ENCODE results near the gene DNASE2B. TPM values are rescaled to one million over a fixed set of nuclear protein-coding genes. Genes with fewer than 3 reads are reported as not detected.

Gene DNASE2B
- total RNA-seq, 4 donors from 2014 or later: 0.64 to 1.9 TPM; not detected in 2

- TF ChIP-seq EP300 (IDR thresholded peaks at IDR 0.05; ENCODE audit: low read depth) (no peak), POLR2AphosphoS5 (IDR thresholded peaks at IDR 0.05) (no peak), POLR2A (IDR thresholded peaks at IDR 0.05) (no peak)
- TF ChIP-seq, protein P1, sequence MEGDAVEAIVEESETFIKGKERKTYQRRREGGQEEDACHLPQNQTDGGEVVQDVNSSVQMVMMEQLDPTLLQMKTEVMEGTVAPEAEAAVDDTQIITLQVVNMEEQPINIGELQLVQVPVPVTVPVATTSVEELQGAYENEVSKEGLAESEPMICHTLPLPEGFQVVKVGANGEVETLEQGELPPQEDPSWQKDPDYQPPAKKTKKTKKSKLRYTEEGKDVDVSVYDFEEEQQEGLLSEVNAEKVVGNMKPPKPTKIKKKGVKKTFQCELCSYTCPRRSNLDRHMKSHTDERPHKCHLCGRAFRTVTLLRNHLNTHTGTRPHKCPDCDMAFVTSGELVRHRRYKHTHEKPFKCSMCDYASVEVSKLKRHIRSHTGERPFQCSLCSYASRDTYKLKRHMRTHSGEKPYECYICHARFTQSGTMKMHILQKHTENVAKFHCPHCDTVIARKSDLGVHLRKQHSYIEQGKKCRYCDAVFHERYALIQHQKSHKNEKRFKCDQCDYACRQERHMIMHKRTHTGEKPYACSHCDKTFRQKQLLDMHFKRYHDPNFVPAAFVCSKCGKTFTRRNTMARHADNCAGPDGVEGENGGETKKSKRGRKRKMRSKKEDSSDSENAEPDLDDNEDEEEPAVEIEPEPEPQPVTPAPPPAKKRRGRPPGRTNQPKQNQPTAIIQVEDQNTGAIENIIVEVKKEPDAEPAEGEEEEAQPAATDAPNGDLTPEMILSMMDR (IDR thresholded peaks at IDR 0.05): no peak
- no peaks in the 10 kb centered on the region for H3K36me3 ChIP-seq
- H3K4me3 ChIP-seq: no peak overlapping the region
- no peaks in the 10 kb centered on the region for H3K27me3 ChIP-seq
- 80 to 85% methylated on average over 4 of the region's 4 CpGs for WGBS, 2 donors (ENCODE audit: low coverage in 1 of 2)
- DNase-seq: no peak
- H3K9me3 ChIP-seq: no peaks in the 10 kb centered on the region
- H3K4me1 ChIP-seq: no peaks in the 10 kb centered on the region
- in situ Hi-C loops (cut with MboI; ENCODE audit: low pct_ligation_motif_present in 1 of 4, low pct_unique_long_range_greater_than_20kb in 1 of 4, low sequenced_read_pairs in 3 of 4): no loop called here
- intact Hi-C loops (cut with DNase I; ENCODE audit: low total_unique reads): no loop called here
- no peak overlapping the region for H3K27ac ChIP-seq
These were observed 19.0 kb upstream of the DNASE2B start for GRCh38 chr1:84379138-84379916.

DNA sequence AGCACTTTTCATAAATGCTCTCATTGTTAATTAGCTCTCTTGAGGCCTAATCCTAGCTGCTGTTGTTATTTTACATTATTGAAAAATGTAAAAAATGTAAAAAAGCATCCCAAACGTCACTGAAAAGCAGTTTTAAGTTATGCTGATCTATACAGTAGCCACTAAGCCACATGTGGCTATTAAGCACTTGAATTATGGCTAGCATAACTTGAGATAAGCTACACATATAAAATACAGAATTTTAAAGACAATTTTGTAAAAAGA, 18.4 kb upstream of the DNASE2B start:
- Histone ChIP-seq H3K36me3 (no peaks in the 10 kb centered on the region), H3K27me3 (no peaks in the 10 kb centered on the region), H3K9me3 (no peaks in the 10 kb centered on the region), H3K4me1 (no peaks in the 10 kb centered on the region), H3K27ac (no peak overlapping the region), H3K4me3 (no peak overlapping the region)
- TF ChIP-seq POLR2A (IDR thresholded peaks at IDR 0.05): no peak
- TF ChIP-seq, protein P1 (IDR thresholded peaks at IDR 0.05): no peak
- TF ChIP-seq EP300 (IDR thresholded peaks at IDR 0.05; ENCODE audit: low read depth): no peak
- TF ChIP-seq POLR2AphosphoS5 (IDR thresholded peaks at IDR 0.05): no peak
- WGBS, 2 donors (ENCODE audit: low coverage in 1 of 2): 58 to 63% methylated on average over 1 of the region's 1 CpG
- intact Hi-C loops (cut with DNase I; ENCODE audit: low total_unique reads): no loop called here
- DNase-seq: no peak
- in situ Hi-C loops (cut with MboI; ENCODE audit: low pct_ligation_motif_present in 1 of 4, low pct_unique_long_range_greater_than_20kb in 1 of 4, low sequenced_read_pairs in 3 of 4): no loop called here

DNA sequence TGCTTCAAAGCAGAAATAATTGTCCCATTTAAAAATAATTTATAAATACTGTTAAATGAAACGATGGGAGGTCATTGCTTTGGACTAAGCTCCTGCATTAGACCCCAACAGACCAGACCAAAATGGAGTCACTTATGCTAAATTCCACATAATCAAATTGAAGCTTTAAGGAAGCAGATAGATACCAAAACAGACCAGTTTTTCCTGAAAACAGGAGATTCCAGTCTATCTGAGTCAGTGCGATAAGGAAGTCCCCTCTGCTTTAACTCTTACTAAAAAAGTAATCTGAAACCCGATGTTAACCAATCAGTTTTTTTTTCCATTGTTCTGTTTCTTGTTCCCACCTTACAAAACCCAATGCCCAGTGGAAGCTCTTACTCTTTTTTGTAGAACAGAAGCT, 16.2 kb upstream of the DNASE2B start:
- WGBS, 2 donors (ENCODE audit: low coverage in 1 of 2): 81 to 89% methylated on average over 3 of the region's 3 CpGs
- intact Hi-C loops (cut with DNase I; ENCODE audit: low total_unique reads): no loop called here
- no peak overlapping the region for H3K4me3 ChIP-seq
- H3K27ac ChIP-seq: no peak overlapping the region
- TF ChIP-seq, protein P1 (IDR thresholded peaks at IDR 0.05): no peak
- TF ChIP-seq POLR2A (IDR thresholded peaks at IDR 0.05): no peak
- TF ChIP-seq POLR2AphosphoS5 (IDR thresholded peaks at IDR 0.05): no peak
- TF ChIP-seq EP300 (IDR thresholded peaks at IDR 0.05; ENCODE audit: low read depth): no peak
- H3K9me3 ChIP-seq: no peaks in the 10 kb centered on the region
- in situ Hi-C loops (cut with MboI; ENCODE audit: low pct_ligation_motif_present in 1 of 4, low pct_unique_long_range_greater_than_20kb in 1 of 4, low sequenced_read_pairs in 3 of 4): no loop called here
- DNase-seq: no peak
- H3K27me3 ChIP-seq: no peaks in the 10 kb centered on the region
- no peaks in the 10 kb centered on the region for H3K36me3 ChIP-seq
- H3K4me1 ChIP-seq: no peaks in the 10 kb centered on the region

GRCh38 chr1:84385347-84385746, 12.9 kb upstream of the DNASE2B start:
- no peaks in the 10 kb centered on the region for H3K36me3 ChIP-seq
- DNase-seq: no peak
- in situ Hi-C loops (cut with MboI; ENCODE audit: low pct_ligation_motif_present in 1 of 4, low pct_unique_long_range_greater_than_20kb in 1 of 4, low sequenced_read_pairs in 3 of 4) (no loop called here), intact Hi-C loops (cut with DNase I; ENCODE audit: low total_unique reads) (no loop called here)
- H3K4me1 ChIP-seq: no peaks in the 10 kb centered on the region
- no peaks in the 10 kb centered on the region for H3K9me3 ChIP-seq
- no peaks in the 10 kb centered on the region for H3K27me3 ChIP-seq
- H3K4me3 ChIP-seq: no peak overlapping the region
- 78 to 86% methylated on average over 1 of the region's 1 CpG for WGBS, 2 donors (ENCODE audit: low coverage in 1 of 2)
- TF ChIP-seq POLR2A (IDR thresholded peaks at IDR 0.05): no peak
- no peak for TF ChIP-seq EP300 (IDR thresholded peaks at IDR 0.05; ENCODE audit: low read depth)
- TF ChIP-seq, protein P1 (IDR thresholded peaks at IDR 0.05): no peak
- TF ChIP-seq POLR2AphosphoS5 (IDR thresholded peaks at IDR 0.05): no peak
- no peak overlapping the region for H3K27ac ChIP-seq
